Measurements from ENCODE around the gene COX7A2L. TPM values are rescaled to one million over a fixed set of nuclear protein-coding genes. Genes with fewer than 3 reads are reported as not detected.

Gene COX7A2L
- total RNA-seq, 1 donor from 2014 or later: 94.6 TPM

Other genes with a start within 250 kb of the COX7A2L start
- gene EML4, start 191.9 kb downstream of the COX7A2L start, total RNA-seq: 7.9 TPM
- not detected for gene KCNG3, start 132.8 kb upstream of the COX7A2L start, total RNA-seq
- gene MTA3, start 207.4 kb upstream of the COX7A2L start, total RNA-seq: 21.4 TPM

Data from cardiac septum (tissue), 1 donor.